SU-DHL-6 (cell line): Measurements from ENCODE around the gene SDC1.

Source experiments
- H2AFZ ChIP-seq: fragments of 200-600 bp; sonication (generic); 2 replicates; pipeline ENCODE4 v1.6.1; 2014; ENCODE audit warnings: low read depth, mild to moderate bottlenecking, moderate library complexity, mixed read lengths, antibody characterized with exemption, low read length; ENCODE audit not compliant: severe bottlenecking
- H3F3A ChIP-seq: fragments of 200-600 bp; shearing (Covaris generic); 2 replicates; pipeline ENCODE4 v1.6.0; 2016; ENCODE audit warnings: antibody characterized with exemption, mild to moderate bottlenecking; ENCODE audit not compliant: insufficient read depth
- H3K27ac ChIP-seq: fragments of 200-600 bp; sonication (generic); 2 replicates; pipeline ENCODE4 v1.5.1; 2016; ENCODE audit warnings: low read depth, mild to moderate bottlenecking, low read length, moderate library complexity, mixed read lengths
- H3K27me3 ChIP-seq: fragments of 200-600 bp; sonication (generic), shearing (Covaris generic); 2 replicates; pipeline ENCODE4 v1.6.0; 2014; ENCODE audit warnings: mild to moderate bottlenecking, low read length
- H3K36me3 ChIP-seq: fragments of 200-600 bp; sonication (generic); 2 replicates; pipeline ENCODE4 v1.6.1; 2014; ENCODE audit warnings: mild to moderate bottlenecking, low read length, mixed read lengths
- H3K4me2 ChIP-seq: fragments of 300-600, 200-600 bp; shearing (Covaris generic), sonication (generic); 2 replicates; pipeline ENCODE4 v1.6.0; 2014; ENCODE audit warnings: low read length, low read depth, mild to moderate bottlenecking; ENCODE audit not compliant: poor library complexity, severe bottlenecking
- H3K4me3 ChIP-seq: fragments of 200-600 bp; sonication (generic); 2 replicates; pipeline ENCODE4 v1.5.1; 2014; ENCODE audit warnings: antibody characterized with exemption, low read length, mild to moderate bottlenecking, mixed read lengths; ENCODE audit not compliant: insufficient read depth, poor library complexity, severe bottlenecking
- H3K79me2 ChIP-seq: fragments of 200-600 bp; sonication (generic); 2 replicates; pipeline ENCODE4 v1.6.1; 2014; ENCODE audit warnings: mild to moderate bottlenecking, low read length, moderate library complexity; ENCODE audit not compliant: insufficient read depth
- H3K9ac ChIP-seq: fragments of 200-600 bp; sonication (generic); 2 replicates; pipeline ENCODE4 v1.7.0; 2014; ENCODE audit warnings: mild to moderate bottlenecking, low read length
- H3K9me2 ChIP-seq: fragments of 200-600 bp; sonication (generic); replicated peaks from 2 replicates; pipeline ENCODE4 v1.6.1; 2014; ENCODE audit warnings: low read length; ENCODE audit not compliant: insufficient read depth
- H3K9me3 ChIP-seq: fragments of 200-600 bp; sonication (generic); 2 replicates; pipeline ENCODE4 v1.6.1; 2014; ENCODE audit warnings: low read length, mixed read lengths; ENCODE audit not compliant: insufficient read depth
- H4K20me1 ChIP-seq: fragments of 200-600 bp; sonication (generic); 2 replicates; pipeline ENCODE4 v1.6.1; 2014; ENCODE audit warnings: low read depth, mild to moderate bottlenecking, antibody characterized with exemption, low read length, moderate library complexity, mixed read lengths
- EZH2phosphoT487 ChIP-seq: fragments of 200-600 bp; sonication (generic), shearing (Covaris generic); conservative IDR thresholded peaks from 2 replicates; pipeline ENCODE4 v1.6.1; 2018; ENCODE audit warnings: mild to moderate bottlenecking, antibody characterized with exemption, low read length, moderate library complexity, mixed read lengths
- TF ChIP-seq, protein P1 (sequence below): fragments of 200-600 bp; sonication (generic); IDR thresholded peaks from one replicate; pipeline ENCODE4 v1.5.1; 2017; ENCODE audit warnings: antibody characterized with exemption, mild to moderate bottlenecking, low read length, moderate library complexity; ENCODE audit not compliant: insufficient read depth, poor library complexity, severe bottlenecking

Gene SDC1

DNA sequence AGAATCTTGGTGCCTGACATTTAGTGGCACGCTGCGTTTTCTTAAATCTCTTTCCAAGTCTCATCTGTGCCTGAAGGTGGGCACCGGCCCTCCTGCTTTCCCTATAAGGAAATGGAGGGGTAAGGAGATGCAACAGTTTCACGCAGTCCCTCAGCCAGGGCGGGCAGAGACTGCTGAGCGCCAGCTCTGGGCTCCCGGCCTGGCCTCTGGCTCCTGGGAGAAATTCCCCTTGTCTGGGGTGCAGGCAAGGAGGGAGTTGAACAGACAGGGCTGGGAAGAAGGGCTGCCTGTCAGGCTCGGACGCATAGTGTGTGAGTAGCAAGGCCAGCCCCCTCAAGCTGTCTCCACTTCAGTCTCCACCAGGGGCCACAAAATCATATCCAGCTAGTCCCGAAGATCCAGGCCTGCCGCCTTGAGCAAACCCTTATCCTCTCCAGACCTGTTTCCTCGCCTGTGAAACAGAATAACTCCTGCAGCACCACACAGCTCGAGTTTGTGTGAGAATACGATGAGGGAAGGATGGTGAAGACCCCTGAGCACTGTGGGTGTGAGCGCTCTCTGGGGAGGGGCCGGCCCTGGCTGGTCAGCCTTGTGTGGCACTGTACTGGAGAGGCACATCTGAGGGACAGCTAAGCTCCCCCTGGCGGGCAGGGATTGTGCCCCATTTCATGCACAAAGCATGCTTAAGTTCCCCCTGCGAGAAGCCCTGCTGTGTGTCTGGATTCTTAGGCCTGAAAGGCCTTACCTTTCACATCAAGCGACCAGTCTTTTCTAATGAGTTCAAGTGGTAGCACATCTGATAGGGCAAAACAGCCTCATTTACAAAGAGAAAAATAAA is 33.8 kb downstream of the SDC1 start:
- Histone ChIP-seq H4K20me1 (no peaks in the 10 kb centered on the region), H3K27ac (no peak overlapping the region), H3K4me2 (no peak overlapping the region), H3K4me3 (no peak overlapping the region), H3K79me2 (no peaks in the 10 kb centered on the region), H3K27me3 (no peaks in the 10 kb centered on the region), H2AFZ (no peak overlapping the region), H3F3A (no peaks in the 10 kb centered on the region), H3K36me3 (no peaks in the 10 kb centered on the region), H3K9ac (no peak overlapping the region), H3K9me2 (no peaks in the 10 kb centered on the region), H3K9me3 (no peaks in the 10 kb centered on the region)
- TF ChIP-seq, protein P1, sequence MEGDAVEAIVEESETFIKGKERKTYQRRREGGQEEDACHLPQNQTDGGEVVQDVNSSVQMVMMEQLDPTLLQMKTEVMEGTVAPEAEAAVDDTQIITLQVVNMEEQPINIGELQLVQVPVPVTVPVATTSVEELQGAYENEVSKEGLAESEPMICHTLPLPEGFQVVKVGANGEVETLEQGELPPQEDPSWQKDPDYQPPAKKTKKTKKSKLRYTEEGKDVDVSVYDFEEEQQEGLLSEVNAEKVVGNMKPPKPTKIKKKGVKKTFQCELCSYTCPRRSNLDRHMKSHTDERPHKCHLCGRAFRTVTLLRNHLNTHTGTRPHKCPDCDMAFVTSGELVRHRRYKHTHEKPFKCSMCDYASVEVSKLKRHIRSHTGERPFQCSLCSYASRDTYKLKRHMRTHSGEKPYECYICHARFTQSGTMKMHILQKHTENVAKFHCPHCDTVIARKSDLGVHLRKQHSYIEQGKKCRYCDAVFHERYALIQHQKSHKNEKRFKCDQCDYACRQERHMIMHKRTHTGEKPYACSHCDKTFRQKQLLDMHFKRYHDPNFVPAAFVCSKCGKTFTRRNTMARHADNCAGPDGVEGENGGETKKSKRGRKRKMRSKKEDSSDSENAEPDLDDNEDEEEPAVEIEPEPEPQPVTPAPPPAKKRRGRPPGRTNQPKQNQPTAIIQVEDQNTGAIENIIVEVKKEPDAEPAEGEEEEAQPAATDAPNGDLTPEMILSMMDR, result no peak
- TF ChIP-seq EZH2phosphoT487, result no peak

DNA sequence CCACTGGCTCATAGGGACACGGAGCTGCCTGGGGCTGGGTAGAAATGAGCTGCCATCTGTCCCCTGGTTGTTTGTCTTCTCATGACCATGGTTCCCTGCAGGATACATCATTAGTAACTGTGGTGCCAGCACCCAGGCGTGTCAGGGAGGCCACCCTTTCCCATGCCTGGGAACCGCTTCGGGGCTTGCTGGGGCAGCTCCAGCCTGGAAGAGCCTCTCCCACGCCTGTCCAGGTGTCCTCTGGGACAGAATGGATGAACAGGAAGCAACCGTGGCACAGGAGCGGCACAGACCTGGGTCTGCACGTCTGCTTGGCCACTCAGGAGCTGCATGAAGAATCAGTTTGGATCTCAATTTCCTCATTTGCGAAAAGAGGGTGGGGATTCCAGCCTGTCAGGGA is 34.8 kb downstream of the SDC1 start:
- H3K27me3 ChIP-seq, result no peaks in the 10 kb centered on the region
- H3K9ac ChIP-seq, result no peak overlapping the region
- H2AFZ ChIP-seq, result no peak overlapping the region
- H3K27ac ChIP-seq, result no peak overlapping the region
- H3F3A ChIP-seq, result no peaks in the 10 kb centered on the region
- no peaks in the 10 kb centered on the region for H3K36me3 ChIP-seq
- no peaks in the 10 kb centered on the region for H3K9me3 ChIP-seq
- no peaks in the 10 kb centered on the region for H3K9me2 ChIP-seq
- H4K20me1 ChIP-seq, result no peaks in the 10 kb centered on the region
- H3K79me2 ChIP-seq, result no peaks in the 10 kb centered on the region
- H3K4me2 ChIP-seq, result no peak overlapping the region
- no peak overlapping the region for H3K4me3 ChIP-seq
- TF ChIP-seq, protein P1, result no peak
- no peak for TF ChIP-seq EZH2phosphoT487

DNA sequence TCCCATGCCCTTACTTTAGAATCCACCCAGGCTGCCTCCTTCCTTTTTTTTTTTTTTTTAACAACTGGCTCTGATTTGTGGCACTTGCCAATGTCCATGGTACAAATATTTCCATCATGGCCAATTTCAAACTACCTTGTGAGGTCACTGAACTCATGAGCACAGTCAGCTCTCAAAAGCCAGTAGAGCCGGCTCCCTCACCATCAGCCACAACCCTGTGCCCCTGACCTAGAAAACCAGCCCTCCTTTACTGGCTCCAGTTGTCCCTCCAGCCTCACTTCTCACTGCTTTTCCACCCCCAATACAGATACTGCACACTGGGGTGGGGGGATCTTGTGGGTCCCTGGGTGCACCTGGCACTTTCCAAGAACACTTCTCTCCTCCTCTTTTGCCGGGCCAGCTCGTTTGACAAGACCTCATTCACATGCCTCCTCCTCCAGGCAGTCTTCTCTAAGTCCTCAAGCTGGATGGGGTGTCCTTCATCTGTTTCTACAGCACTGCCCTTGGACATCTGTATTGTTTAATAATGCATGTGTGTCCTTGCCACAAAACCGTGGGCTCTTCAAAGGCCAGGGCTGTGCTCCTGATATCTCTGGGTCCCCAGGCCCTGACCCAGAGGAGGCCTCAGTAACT is 35.5 kb downstream of the SDC1 start:
- no peak overlapping the region for H3K9ac ChIP-seq
- no peaks in the 10 kb centered on the region for H3K79me2 ChIP-seq
- H3K27me3 ChIP-seq, result no peaks in the 10 kb centered on the region
- TF ChIP-seq, protein P1, result no peak
- no peak for TF ChIP-seq EZH2phosphoT487
- H4K20me1 ChIP-seq, result no peaks in the 10 kb centered on the region
- H3F3A ChIP-seq, result no peaks in the 10 kb centered on the region
- H2AFZ ChIP-seq, result no peak overlapping the region
- H3K9me3 ChIP-seq, result no peaks in the 10 kb centered on the region
- H3K4me2 ChIP-seq, result no peak overlapping the region
- H3K36me3 ChIP-seq, result no peaks in the 10 kb centered on the region
- no peak overlapping the region for H3K27ac ChIP-seq
- H3K4me3 ChIP-seq, result no peak overlapping the region
- no peaks in the 10 kb centered on the region for H3K9me2 ChIP-seq
